HL-60/S4 treated with retinoic acid at 250 ng/mL for 4 days and 3 days (cell line): ENCODE data around the gene NRTN.

Experiments used
- in situ Hi-C: fragments of 300-500 bp; cut with MboI; formaldehyde crosslinking; loops from 2 replicates; pipeline ENCODE4 v1.7.0; 2022; ENCODE audit warnings: low sequenced_read_pairs

Gene NRTN

GRCh38 chr19:5809469-5809868 is 4.6 kb downstream of the NRTN start:
- in situ Hi-C loops = loop anchor here (10.0 kb wide), 1 partner anchor 215 kb away; no protein-coding TSS in a partner anchor

GRCh38 chr19:5811117-5811516 is 6.2 kb downstream of the NRTN start:
- in situ Hi-C loops = no loop called here

DNA sequence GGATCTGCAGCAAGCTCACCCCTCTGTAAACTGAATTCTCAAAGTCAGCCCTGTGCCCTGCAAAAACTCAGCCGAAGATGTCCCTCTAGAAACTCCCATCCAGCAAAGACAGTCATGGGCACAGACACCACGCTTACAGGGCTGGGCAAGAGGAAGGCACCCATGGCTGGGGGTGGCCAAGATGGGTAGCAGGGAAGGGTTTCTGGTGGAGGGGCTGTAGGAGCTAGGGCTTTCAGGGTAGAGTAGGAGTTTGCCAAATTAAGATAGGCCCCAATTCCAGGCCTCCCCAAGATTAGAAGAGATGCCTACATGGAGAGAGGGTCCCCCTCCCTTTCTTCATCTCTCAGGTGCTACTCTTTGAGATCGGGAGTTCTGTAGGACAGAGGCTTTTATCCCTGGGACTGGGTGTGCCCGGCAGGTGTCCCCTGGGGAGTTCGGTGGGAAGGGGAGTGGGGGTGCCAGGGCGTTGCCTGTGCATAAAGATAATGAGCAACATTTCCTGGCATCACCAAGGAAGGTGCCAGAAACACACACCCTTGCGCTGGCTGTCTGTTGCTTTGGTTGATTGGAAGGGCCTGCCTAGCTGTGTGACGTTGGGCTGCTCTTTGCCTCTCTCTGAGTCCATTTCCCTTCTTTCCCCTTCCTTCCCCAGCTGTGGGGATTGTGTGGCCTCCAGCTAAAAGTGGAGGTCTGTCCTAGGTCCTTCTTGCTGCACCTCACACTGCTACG is 9.4 kb downstream of the NRTN start:
- in situ Hi-C loops = no loop called here

DNA sequence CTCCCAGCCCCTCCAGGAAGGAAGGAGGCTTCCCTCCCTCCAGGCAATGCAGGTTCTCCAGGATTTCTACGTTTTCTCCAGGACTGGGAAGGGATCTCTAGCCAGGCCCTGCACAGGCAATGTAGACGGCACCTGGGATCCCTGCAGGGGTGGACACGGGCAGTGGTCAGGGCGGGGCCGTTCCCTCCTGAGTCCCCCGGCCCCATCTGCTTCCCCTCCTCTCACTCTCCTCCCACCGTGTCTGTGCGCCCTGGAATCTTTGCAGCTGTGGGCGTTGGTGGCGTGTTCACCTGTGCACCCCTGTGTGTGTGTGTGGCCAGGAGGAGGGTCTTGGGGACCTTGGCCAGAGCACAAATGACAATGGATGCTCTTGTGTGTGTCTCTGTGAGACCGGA is 10.0 kb downstream of the NRTN start:
- in situ Hi-C loops = no loop called here

DNA sequence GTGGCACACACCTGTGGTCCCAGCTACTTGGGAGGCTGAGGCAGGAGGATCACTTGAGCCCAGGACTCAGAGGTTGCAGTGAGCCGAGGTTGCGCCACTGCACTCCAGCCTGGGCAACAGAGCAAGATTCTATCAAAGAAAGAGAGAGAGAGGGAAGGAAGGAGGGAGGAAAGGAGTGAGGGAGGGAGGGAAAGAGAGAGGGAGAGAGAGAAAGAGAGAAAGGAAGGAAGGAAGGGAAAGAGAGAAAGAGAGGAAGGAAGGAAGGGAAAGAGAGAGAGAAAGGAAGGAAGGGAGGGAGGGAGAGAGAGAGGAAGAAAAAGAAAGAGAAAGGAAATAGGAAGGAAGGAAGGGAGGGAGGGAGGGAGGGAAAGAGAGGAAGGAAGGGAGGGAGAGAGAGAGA is 12.4 kb downstream of the NRTN start:
- in situ Hi-C loops = no loop called here

GRCh38 chr19:5818594-5818993 is 13.7 kb downstream of the NRTN start:
- in situ Hi-C loops = no loop called here

DNA sequence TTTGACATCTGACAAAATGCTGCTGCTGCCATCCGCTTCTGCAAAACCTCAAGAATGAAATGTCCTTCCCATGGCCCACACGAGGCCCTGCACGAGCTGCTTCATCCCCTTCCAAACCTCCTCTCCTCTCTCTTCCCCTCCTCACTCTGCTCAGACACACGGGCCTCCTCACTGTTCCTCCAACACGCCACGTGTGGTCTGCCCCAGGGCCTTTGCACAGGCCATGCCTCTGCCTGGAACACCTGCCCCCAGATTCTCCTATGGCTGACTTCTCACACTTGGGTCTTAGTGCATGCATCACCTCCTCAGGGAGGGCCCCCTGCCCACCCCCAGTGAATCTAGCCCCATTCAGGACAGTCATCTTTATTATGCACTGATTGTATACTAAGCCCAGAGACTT is 15.9 kb downstream of the NRTN start:
- in situ Hi-C loops = no loop called here

GRCh38 chr19:5821521-5822180 is 16.8 kb downstream of the NRTN start:
- in situ Hi-C loops = no loop called here

DNA sequence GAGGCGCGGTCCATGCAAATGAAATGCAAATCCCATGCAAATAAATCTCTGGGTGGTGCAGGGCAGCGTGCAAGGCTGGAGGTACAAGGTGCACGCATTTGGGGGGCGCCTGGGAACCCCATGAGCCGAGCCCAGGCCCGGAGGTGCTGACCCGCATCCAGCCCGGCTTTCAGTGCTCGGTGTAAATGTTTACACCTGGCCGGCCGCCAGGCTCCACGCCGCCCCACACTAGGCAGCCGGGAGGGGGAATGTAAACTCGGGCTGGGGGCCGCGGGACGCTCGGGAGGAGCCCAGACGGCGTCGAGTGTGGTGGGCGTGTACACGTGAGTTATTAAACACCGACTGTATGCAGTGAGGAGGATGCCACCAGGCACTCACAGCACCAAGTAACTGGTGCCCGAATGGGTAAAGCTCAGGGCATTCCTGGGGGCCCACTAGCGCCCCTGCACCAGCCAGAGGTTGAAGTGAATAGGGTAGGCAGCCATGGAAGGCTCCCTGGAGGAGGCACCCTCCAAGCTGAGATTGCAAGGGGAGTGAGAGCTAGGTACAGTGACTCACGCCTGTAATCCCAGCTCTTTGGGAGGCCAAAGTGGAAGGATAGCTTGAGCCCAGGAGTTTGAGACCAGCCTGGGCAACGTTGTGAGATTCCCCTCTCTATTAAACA is 17.4 kb downstream of the NRTN start:
- in situ Hi-C loops = no loop called here

- in situ Hi-C loops = no loop called here
These were observed 18.9 kb downstream of the NRTN start for GRCh38 chr19:5823579-5824281.

DNA sequence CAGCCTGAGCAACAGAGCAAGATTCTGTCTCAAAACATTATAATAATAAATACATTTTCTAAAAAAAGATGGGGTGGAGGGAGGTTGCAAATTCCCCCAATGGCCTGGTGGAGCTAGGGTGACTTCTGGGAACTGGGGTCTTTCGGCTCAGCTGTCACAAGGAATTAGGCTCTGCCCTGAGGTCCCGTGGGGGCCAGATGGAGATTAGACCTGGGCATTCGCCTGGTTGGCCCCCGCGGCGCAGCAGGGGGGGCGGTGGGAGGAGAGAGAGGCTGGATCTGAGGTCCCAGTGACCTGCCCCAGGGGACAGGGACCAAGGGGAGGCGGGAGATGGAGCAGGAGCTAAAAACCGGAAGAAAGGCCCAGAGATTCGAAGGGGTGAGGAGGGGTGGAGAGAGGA is 19.9 kb downstream of the NRTN start:
- in situ Hi-C loops = no loop called here

GRCh38 chr19:5825178-5825577 is 20.3 kb downstream of the NRTN start:
- in situ Hi-C loops = no loop called here

- in situ Hi-C loops = no loop called here
These were observed 21.9 kb downstream of the NRTN start for GRCh38 chr19:5826531-5827341.

- in situ Hi-C loops = no loop called here
These were observed 22.5 kb downstream of the NRTN start for GRCh38 chr19:5827342-5827890.

- in situ Hi-C loops = no loop called here
These were observed 23.2 kb downstream of the NRTN start for GRCh38 chr19:5827891-5828660.

- in situ Hi-C loops = no loop called here
These were observed 24.0 kb downstream of the NRTN start for GRCh38 chr19:5828661-5829566.

DNA sequence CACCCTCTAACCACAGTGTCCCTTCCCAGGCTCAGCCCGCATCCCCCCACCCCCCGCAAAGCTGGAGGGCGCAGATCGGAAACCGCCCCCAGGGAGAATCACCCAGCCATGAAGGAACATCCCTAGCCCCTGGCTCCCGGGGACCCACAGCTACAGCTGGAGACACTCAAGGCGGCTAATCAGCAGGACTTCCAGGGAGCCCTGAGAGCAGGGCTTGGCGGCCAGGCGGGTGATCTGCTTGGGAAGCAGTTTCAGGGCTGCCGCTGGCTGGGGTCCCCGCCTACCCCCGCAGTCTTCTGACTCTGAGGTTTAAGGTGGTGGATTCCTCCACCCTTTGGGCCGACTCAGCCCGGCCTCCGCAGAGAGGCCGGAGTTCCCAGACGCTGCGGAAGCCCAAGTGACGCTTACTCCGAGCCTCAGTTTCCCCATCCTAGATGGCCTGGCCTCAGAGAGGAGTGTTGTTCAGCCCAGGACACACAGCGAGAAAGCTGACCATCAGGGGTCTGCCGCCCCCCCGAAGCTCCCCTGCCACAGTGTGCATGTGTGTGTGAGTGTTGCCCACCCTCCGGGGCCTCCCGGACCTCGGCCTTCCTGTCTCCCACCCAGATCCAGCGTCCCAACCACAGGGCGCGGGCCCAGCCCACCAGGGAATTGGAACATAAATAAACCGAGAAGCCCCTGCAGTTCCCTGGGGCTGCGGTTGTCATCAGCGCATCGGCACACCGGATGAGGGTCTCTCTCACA is 24.9 kb downstream of the NRTN start:
- in situ Hi-C loops = no loop called here

DNA sequence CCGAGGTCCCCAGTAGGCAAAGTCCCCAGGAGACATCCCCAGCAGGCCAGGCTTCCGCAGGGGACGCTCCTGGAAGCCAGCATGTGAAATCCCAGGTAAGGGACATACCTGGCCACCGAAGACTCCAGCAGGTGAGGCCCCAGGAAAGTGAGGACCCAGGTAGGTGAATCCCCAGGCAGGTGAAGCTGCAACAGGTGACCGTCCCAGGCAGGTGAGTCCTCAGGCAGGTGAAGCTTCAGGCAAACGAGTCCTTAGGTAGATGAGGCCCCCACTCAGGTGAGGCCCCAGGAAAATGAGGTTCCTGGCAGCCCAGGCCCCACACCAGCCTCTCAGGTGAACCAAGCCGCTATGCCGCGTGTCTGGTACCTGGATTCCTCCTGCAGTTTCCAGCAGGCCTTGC is 26.3 kb downstream of the NRTN start:
- in situ Hi-C loops = no loop called here
